Left cardiac atrium (tissue), 4 donors: ENCODE data around the gene MYG1. TPM values are rescaled to one million over a fixed set of nuclear protein-coding genes. Genes with fewer than 3 reads are reported as not detected.

Experiments
- ATAC-seq, 2 donors: fragments of 200-7000 bp; cut with Tn5 transposase; one replicate each; pipeline ENCODE4 v1.9.1; 2020; ENCODE audit warnings: mild to moderate bottlenecking in 2 of 2, moderate library complexity in 2 of 2
- DNase-seq: peaks from one replicate; pipeline ENCODE4 v3.0.0-alpha.2; 2020
- intact Hi-C, 2 donors: fragments of 100-400 bp; cut with DNase I; formaldehyde crosslinking; loops; one replicate each; pipeline versions ENCODE4 v1.14.1 to v1.15.1; 2022 to 2023
- long read RNA-seq: library from polyadenylated mRNA; unstranded; transcript quantifications from one replicate; pipeline ENCODE4 v2.0.0, GENCODE V29; 2021
- total RNA-seq, 2 donors: library from RNA; stranded (reverse); fragmentation: NEBNext Ultra II Directional; extraction: Animal tissue kit (Norgen Biotek cat#: 25700); gene quantifications; one replicate each; pipeline ENCODE4 v1.2.1, GENCODE V29; 2021
- donor health status: DM: no; HTN: yes; CAD: no.
- donor health status: DM: no; HTN: yes; CAD: no; lungs with severe emphysema.
- donor health status: DM: yes; HTN: yes; CAD: no.
- donor health status: Dilated cardiomyopathy.

Gene MYG1, protein sequence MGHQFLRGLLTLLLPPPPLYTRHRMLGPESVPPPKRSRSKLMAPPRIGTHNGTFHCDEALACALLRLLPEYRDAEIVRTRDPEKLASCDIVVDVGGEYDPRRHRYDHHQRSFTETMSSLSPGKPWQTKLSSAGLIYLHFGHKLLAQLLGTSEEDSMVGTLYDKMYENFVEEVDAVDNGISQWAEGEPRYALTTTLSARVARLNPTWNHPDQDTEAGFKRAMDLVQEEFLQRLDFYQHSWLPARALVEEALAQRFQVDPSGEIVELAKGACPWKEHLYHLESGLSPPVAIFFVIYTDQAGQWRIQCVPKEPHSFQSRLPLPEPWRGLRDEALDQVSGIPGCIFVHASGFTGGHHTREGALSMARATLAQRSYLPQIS
- total RNA-seq: 10 to 100 TPM; 35.0 to 37.0 TPM
- long read RNA-seq, transcript C12orf10-201 (7 exons, 1,192 nt): major isoform, 19 of 26 reads
- long read RNA-seq, partial matches to known transcripts: 0 of 26 reads
- long read RNA-seq, other reads (novel, unspliced or antisense): 5 of 26 reads

DNA sequence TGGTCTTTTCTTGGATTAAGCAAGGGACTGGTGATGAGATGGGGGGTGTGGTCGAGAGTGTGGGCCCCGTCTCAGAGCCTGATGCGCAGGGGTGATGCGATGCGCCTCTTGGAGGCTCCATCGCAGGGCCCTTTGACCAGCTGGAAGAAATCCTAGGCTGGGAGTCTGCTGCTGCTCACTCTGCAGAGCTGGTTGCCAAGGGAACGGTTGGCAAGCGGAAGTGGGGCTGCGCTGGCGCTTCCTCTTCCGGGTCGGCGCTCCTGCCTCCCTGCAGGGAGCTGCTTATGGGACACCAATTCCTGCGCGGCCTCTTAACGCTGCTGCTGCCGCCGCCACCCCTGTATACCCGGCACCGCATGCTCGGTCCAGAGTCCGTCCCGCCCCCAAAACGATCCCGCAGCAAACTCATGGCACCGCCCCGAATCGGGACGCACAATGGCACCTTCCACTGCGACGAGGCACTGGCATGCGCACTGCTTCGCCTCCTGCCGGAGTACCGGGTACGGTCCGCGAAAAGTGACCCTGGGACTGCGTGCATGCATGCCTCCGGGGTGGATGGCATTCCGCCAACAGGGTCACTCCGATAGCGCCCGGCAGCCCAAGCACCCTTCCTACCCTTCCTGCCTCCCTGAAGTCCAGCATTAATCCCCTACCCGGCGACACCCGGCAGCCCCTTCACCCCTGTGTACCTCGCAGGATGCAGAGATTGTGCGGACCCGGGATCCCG, at the start of gene MYG1:
Gene MYG1 (plus strand): TSS at position 242 of the 727 bp plus-strand sequence. CDS start 43 bp downstream, at position 285.
- intact Hi-C loops: loop anchor here in 1 of 2 donors (10.0 kb wide), 1 partner anchor 235 kb away; no protein-coding TSS in a partner anchor
- peak; percentile 91 for DNase-seq
- peak; percentile 83 to 87 for ATAC-seq

DNA sequence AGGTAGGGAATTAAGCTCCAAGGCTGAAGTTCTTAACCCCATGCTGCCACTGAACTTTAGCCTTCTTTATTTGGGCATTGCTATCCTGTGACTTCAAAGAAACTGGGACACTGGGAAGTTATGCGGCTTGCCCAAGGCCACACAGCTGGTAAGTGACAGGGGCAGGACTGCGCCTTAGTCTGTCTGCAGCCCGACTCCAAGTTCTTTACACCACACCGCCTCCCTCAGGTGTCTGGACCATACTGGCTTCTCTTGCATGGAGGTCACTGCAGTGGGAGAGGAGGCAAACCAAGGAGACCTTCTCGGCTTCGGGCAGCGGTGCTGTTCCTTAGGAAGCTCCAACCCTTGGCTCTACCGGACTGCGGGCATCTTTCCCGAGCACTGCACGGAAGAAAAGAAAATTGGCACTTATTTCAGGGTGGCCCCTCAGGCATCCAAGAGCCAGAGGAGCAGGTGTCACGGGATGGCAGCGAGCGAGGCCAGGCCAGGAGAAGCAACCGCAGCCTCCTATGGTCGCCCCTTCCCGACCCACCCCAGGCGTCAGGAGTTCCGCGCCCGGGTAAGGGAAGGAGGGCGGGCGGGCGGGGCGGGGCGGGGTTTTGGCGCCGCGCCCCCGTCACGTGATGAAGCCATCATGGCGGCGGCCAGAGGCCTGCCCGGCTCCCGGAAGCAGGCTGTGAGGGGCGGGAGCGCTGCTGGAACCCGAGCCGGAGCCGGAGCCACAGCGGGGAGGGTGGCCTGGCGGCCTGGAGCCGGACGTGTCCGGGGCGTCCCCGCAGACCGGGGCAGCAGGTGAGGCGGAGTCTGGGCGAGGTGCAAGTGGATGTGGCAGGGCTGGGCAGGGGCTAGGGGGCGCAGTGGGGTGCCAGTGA, 47.8 kb upstream of the MYG1 start:
- intact Hi-C loops: loop anchor here (5.0 kb wide), 1 partner anchor 39 kb away; no protein-coding TSS in a partner anchor
- peak; percentile 83 for DNase-seq
- peak; percentile 94 to 96 for ATAC-seq

DNA sequence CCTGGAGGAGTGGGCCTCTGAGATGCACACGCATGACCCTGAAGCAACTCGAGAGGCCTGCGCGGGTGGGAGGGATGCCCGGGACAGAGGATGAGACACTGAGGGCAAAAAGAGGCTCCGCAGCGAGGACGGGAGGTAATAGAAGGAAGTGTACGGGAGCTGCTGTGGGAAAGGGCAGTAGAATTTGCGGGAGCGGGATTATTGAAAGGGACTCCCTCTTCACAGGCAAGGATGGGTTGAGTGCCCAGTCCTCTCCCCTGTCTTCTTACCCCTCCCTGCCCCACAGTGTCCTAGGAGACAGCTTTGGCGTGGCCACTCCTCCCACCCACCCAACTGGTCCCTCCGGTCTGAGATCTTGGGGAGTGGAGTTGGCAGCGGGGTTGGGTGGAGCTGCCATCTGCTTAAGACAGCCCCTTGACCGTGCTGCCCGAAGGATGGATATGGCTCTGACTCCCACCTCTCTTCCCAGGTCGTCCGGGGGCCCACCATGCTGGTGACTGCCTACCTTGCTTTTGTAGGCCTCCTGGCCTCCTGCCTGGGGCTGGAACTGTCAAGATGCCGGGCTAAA, 47.1 kb upstream of the MYG1 start:
- DNase-seq (peak; percentile 47), ATAC-seq (peak in 1 of 2 donors; percentile 19)
- intact Hi-C loops: loop anchor here (5.0 kb wide), 1 partner anchor 40 kb away; no protein-coding TSS in a partner anchor

DNA sequence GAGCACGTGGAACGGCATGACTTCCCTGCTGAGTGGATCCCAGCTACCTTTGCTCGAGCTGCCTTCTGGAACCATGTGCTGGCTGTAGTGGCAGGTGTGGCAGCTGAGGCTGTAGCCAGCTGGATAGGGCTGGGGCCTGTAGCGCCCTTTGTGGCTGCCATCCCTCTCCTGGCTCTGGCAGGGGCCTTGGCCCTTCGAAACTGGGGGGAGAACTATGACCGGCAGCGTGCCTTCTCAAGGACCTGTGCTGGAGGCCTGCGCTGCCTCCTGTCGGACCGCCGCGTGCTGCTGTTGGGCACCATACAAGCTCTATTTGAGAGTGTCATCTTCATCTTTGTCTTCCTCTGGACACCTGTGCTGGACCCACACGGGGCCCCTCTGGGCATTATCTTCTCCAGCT, 46.2 kb upstream of the MYG1 start:
- DNase-seq (no peak), ATAC-seq (no peak)
- intact Hi-C loops: loop anchor here (5.0 kb wide), 1 partner anchor 41 kb away; no protein-coding TSS in a partner anchor

DNA sequence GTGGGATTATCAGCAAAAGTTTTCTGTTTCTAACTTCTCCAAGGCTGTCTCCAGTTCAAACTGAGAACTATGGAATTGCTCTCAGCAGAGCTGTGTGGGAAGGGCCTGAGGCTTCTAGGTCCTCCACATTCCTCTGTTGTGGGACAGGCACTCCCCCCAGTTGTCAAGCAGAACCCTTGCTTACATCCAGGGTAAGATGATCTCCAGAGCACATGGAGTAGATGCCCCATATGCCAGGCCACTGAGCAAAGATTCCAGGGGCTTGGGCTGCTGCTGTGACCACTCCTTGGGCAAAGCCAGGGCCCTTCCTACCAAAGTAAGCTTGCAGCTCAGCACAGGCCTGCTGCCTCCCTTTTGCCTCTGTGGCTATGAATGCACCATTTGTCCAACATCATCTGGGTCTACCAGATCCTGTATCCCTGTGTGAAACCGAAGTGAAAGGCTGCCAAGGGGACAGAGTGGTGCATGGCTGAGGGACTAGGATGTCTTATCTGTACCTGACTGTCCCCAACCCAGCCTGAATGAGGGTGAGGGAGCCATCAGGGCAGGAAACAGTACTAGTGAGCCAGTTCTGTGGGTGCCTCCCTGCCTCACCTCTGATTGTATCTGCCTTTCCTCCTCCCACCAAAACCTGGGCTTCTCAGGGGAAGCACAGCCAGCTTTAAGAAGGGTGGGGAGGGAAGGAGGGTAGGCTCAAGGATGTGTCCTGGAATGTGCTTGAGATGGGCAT, 44.5 kb upstream of the MYG1 start:
- intact Hi-C loops: loop anchor here (5.0 kb wide), 1 partner anchor 43 kb away; no protein-coding TSS in a partner anchor
- no peak for ATAC-seq
- DNase-seq: no peak

DNA sequence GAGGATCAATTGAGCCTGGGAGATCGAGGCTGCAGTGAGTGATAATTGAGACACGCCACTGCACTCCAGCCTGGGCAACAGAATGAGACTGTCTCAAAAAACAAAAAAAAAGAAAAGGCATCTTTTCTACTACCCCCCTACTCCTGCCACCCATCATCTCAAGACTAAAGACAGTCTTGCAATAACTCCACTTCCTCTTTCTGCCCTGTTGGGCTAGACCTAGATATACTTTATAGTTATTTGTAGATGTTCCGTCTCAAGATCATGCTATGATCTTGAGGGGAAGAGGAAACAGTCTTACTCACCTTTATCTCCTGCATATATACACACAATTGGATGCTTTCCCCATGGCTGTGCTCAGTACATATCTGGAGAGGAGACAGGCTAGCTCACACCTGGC, 43.5 kb upstream of the MYG1 start:
- intact Hi-C loops: no loop called here
- no peak for ATAC-seq
- no peak for DNase-seq

DNA sequence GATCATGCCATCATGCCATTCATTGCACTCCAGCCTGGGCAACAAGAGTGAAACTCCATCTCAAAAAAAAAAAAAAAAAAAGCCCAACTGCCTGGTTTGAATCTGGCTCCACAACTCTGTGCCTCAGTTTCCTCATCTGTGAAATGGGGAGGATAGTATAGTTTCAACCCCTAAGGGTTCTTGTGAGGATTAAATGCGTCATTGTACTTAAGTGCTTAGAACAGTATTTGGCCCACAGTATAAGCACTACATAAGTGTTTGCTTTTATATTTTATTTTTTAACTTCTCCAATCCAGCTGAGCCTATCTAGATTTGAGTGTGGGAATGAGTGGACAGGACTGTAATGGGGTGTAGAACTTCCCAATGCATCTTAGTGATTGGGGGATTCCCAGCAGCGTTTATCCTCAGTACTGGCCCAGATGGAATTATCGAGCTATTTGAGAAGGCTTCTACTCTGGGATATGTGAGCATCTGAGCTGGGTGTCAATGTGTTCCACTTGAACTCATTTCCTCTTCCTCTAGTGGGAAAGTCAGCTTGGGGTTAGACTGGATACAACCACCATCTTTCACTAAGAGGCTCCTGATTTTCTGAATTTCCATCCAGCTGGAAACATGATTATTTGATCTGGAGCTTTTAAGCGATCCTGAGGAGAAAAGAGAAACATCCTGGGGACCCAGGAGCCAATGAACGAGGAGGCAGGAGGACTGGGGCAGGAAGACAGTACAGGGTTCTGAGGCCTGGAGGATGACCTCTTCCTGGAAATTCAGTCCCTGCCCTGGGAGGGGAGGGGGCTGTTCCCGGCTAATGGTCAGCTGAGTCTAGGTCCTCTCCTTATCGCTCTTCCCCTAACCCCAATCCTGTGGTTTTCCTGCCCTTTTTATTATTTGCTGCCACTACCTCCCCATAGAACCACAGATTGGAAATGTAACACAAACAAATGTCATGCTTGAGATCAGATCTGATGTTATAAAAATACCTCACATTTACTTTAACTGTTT, 40.7 kb upstream of the MYG1 start:
- ATAC-seq (no peak), DNase-seq (no peak)
- intact Hi-C loops: no loop called here

DNA sequence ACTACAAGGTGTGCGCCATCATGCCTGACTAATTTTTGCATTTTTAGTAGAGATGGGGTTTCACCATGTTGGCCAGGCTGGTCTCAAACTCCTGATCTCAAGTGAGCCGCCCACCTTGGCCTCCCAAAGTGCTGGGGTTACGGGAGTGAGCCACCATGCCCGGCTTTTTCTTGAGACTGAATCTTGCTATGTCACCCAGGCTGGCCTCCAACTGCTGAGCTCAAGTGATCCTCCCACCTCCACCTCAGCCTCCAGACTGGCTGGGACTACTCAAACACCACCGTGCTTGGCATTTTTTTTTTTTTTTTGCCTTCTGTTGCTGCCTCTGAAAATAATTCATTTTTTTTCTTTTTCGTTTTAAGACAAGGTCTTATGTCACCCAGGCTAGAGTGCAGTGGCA, 39.6 kb upstream of the MYG1 start:
- ATAC-seq (no peak), DNase-seq (no peak)
- intact Hi-C loops: no loop called here

DNA sequence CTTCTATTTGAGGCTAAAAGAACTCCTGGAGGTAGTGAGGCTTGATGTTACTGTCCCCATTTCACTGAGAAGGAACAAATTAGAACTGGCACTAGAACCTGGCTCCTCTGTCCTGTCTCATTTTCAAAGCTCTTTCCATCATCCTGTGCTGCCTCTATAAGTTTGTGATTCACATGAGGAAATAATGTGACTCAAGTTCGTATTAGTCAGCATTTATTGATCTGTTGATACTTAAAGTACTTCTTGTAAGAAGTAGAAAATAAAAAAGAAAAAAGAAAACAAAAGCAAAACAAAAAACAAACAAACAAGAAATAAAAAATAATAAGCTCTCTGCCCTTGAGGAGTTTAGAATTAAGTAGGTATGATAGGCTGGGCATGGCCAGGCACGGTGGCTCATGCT, 33.7 kb upstream of the MYG1 start:
- intact Hi-C loops: loop anchor here in 1 of 2 donors (5.0 kb wide), 1 partner anchor 43 kb away; no protein-coding TSS in a partner anchor
- DNase-seq: no peak
- ATAC-seq: no peak

DNA sequence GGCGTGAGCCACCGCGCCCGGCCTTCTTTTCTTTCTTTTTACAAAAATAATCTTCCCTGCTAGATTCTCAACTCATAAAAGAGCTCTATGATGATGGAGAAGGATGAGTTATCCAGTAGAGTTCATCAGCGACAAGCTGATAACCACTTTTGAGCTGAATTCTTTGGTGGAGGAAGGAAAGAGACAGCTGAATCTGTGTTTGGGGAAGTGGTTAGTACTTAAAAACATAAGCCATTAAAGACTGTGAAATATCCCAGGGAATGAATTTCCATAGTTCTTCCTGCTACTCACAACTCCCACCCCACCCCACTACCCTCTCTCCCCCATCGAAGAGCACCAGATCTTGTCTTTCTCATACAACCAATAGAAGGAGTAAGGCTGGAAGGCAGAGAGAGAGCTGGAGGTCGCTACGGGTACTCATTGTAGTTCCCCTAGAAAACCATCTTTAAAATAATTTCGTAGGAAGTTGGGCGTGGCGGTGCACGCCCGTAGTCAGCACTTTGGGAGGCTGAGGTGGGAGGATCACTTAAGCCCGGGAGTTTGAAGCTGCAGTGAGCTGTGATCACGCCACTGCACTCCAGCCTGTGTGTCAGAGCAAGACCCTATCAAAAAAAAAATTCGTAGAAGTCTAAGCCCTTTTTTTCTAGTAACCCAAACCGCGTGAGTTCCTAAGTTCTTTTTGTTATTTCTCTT, 32.0 kb upstream of the MYG1 start:
- ATAC-seq (peak; percentile 35 to 62), DNase-seq (no peak)
- intact Hi-C loops: loop anchor here in 1 of 2 donors (5.0 kb wide), 1 partner anchor 45 kb away; no protein-coding TSS in a partner anchor

DNA sequence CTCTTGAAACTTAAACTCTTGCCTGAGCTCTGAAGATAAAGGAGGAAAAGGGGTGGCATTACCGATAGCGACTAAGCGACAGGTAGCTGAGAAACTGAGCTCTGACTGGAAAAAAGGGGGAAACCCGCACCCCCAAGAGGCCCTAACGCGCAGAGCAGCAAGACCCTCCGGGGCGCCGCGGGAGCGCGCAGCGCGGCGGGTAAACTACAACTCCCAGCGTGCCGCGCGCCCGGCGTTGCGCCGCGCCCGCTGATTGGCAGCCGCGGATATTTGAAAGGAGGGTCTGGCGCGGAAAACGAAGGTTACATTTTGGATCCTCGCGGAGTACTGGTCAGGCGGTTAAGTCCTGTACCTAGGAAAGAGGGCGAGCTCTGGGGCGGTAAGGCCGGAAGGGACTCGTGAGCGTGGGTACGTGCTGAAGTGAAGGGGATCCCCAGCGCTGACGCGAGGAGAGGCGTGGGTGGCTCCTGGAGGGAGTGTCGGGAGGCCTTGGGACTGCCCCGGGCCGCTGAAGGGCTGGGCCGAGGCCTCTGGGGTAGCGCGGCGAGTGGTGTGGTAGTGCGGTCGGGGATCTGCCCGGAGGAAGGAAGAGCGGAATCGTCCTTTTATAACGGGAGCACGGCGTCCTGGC, 31.4 kb upstream of the MYG1 start, which contains the start of gene ESPL1:
Gene ESPL1 (plus strand): TSS at position 301 of the 631 bp plus-strand sequence. CDS start 468 bp downstream, outside the sequence.
- DNase-seq (peak; percentile 81), ATAC-seq (peak; percentile 95 to 96)
- intact Hi-C loops: loop anchor here in 1 of 2 donors (5.0 kb wide), 1 partner anchor 46 kb away; no protein-coding TSS in a partner anchor

DNA sequence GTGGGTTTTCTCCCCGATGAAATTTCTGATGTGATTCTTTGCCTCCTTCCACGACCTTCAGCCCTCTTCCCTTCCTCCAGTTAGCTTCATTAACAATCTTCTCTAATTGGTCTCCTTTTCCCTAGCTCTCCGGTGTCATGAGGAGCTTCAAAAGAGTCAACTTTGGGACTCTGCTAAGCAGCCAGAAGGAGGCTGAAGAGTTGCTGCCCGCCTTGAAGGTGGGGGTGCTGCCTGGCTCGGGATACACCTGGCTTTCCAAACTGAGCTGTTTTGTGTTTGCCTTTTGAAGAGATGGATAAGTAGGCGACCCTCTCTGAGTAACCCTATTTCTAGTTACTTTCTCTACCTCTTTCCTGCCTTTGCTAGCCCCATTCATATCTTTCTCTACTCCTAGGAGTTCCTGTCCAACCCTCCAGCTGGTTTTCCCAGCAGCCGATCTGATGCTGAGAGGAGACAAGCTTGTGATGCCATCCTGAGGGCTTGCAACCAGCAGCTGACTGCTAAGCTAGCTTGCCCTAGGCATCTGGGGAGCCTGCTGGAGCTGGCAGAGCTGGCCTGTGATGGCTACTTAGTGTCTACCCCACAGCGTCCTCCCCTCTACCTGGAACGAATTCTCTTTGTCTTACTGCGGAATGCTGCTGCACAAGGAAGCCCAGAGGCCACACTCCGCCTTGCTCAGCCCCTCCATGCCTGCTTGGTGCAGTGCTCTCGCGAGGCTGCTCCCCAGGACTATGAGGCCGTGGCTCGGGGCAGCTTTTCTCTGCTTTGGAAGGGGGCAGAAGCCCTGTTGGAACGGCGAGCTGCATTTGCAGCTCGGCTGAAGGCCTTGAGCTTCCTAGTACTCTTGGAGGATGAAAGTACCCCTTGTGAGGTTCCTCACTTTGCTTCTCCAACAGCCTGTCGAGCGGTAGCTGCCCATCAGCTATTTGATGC, 30.6 kb upstream of the MYG1 start:
- intact Hi-C loops: loop anchor here in 1 of 2 donors (5.0 kb wide), 1 partner anchor 47 kb away; no protein-coding TSS in a partner anchor
- ATAC-seq (no peak), DNase-seq (no peak)

DNA sequence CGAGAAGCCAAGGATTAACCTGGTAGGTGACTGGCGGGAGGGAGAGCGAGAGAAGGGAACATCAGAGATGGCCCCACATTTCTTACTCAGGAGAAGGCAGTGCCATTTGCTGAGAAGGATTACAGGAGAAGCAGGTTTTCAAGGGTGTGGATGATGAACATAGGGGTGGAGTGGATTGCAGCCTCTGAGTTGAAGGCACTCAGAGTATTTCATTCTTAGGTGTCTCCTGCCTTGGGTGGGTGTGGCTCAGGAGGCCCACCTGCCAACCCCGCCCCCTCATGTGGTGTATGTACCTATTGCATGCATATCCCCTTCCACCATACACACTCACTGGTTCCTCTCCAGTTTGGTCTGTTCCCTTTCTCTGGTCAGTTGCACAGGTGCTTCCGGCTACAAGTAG, 25.1 kb upstream of the MYG1 start:
- DNase-seq (no peak), ATAC-seq (no peak)
- intact Hi-C loops: no loop called here

DNA sequence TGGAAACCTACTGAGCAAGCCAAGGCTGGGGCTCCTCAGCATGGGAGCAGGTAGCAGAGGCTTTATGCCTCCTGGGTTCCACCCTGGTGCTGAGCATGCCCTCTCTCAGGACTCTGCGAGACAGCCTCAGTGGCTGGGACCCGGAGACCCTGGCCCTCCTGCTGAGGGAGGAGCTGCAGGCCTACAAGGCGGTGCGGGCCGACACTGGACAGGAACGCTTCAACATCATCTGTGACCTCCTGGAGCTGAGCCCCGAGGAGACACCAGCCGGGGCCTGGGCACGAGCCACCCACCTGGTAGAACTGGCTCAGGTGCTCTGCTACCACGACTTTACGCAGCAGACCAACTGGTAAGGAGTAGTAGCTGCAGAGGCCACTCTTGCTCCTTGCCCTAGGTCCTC, 23.0 kb upstream of the MYG1 start:
- DNase-seq (no peak), ATAC-seq (no peak)
- intact Hi-C loops: no loop called here
